T-helper 1 cell treated with Interleukin-12 subunit alpha and Interleukin-12 subunit beta and Interleukin-4 antibody, amounts not matched to agents 30 μg/mL and 1 μg/mL, for 36 hours (primary cell): ENCODE results near the gene SCML1.

Experiments
- H3K27ac Mint-ChIP-seq: one replicate; pipeline ENCODE4 v1.8.0; 2021; ENCODE audit warnings: mild to moderate bottlenecking, mixed read lengths
- H3K27me3 Mint-ChIP-seq: one replicate; pipeline ENCODE4 v1.8.0; 2021; ENCODE audit warnings: low read depth, mixed read lengths
- H3K36me3 Mint-ChIP-seq: one replicate; pipeline ENCODE4 v1.8.0; 2021; ENCODE audit warnings: low read depth, mixed read lengths
- H3K4me1 Mint-ChIP-seq: one replicate; pipeline ENCODE4 v1.8.0; 2021; ENCODE audit warnings: low read depth, mixed read lengths
- H3K4me3 Mint-ChIP-seq: one replicate; pipeline ENCODE4 v1.8.0; 2021; ENCODE audit warnings: mild to moderate bottlenecking, moderate library complexity, mixed read lengths
- H3K9me3 Mint-ChIP-seq: one replicate; pipeline ENCODE4 v1.8.0; 2021; ENCODE audit warnings: mixed read lengths

The SCML1 gene

DNA sequence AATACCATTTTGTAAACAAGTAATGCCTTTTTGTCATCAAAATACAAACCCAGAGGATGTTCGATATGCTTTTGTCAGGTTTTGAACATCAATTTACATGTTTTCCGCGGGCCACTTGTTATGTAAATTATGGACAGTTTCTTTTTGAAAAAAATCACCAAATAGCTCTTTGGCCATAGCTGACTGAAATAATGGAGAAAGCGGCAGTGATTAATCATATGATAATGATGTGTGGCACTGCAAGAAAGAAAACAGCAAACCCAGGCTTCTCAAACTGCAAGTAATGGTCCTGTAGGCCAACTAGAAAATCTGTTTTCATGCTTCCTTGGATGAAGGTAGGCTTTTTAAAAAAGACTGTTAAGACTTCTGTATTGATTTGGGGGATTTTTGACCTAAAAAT, 15.6 kb upstream of the SCML1 start:
- H3K4me1 Mint-ChIP-seq, result no peaks in the 10 kb centered on the region
- H3K27ac Mint-ChIP-seq, result no peak overlapping the region
- no peaks in the 10 kb centered on the region for H3K36me3 Mint-ChIP-seq
- H3K9me3 Mint-ChIP-seq, result no peaks in the 10 kb centered on the region
- peaks cover 4% of the 10 kb centered on the region for H3K27me3 Mint-ChIP-seq
- no peak overlapping the region for H3K4me3 Mint-ChIP-seq

DNA sequence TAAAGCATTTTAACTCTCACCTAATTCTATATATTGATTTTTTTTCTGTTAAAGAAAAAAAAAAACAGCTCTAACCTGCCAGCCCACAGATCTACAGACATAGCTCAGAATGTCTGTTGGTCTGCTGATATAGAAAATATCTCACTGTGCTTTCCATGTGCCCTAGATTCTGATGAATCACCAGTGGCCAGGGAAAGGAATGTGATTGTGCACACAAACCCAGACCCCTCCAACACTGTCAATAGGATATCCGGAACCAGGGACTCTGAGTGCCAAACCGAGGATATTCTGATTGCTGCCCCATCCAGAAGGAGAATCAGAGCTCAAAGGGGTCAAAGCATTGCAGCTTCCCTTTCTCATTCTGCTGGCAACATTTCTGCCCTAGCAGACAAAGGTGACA, 12.1 kb upstream of the SCML1 start:
- Mint-ChIP-seq H3K4me3 (no peak overlapping the region), H3K36me3 (no peaks in the 10 kb centered on the region), H3K27me3 (peaks cover 4% of the 10 kb centered on the region), H3K9me3 (no peaks in the 10 kb centered on the region), H3K27ac (no peak overlapping the region), H3K4me1 (no peaks in the 10 kb centered on the region)

DNA sequence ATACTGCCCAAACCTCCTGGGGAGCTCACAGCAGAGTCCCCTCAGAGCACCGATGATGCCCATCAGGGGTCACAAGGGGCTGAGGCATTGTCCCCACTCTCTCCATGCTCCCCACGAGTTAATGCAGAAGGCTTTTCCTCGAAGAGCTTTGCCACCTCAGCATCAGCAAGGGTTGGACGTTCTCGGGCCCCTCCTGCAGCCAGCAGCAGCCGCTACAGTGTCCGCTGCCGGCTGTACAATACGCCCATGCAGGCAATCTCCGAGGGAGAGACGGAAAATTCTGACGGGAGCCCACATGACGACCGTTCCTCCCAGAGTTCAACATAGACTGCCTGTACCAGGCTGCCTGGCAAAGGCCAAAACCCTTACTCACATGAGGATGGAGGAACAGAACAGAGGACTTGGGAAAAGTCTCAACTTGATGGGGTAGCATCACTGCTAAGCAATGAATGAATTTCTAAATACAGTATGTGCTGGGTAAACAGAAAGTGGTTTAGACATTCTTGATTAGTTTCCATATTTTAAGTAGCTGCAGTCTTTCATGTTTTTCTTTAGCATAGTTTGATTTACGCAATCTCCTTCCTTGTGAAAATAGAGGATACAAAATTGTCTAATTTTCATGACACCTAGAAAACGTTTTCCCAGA, 5.0 kb upstream of the SCML1 start:
- Mint-ChIP-seq H3K27ac (no peak overlapping the region), H3K9me3 (no peaks in the 10 kb centered on the region), H3K4me1 (peaks cover 2% of the 10 kb centered on the region)

GRCh38 chrX:17735406-17735805, 1.9 kb upstream of the SCML1 start:
- Mint-ChIP-seq H3K27ac (no peak overlapping the region), H3K4me1 (peaks cover 13% of the 10 kb centered on the region), H3K9me3 (no peaks in the 10 kb centered on the region), H3K4me3 (no peak overlapping the region), H3K36me3 (no peaks in the 10 kb centered on the region), H3K27me3 (peaks cover 29% of the 10 kb centered on the region)

More for the DNA sequence above, 5.0 kb upstream of the SCML1 start:
- H3K4me3 Mint-ChIP-seq, result no peak overlapping the region
- peaks cover 8% of the 10 kb centered on the region for H3K27me3 Mint-ChIP-seq
- H3K36me3 Mint-ChIP-seq, result no peaks in the 10 kb centered on the region

DNA sequence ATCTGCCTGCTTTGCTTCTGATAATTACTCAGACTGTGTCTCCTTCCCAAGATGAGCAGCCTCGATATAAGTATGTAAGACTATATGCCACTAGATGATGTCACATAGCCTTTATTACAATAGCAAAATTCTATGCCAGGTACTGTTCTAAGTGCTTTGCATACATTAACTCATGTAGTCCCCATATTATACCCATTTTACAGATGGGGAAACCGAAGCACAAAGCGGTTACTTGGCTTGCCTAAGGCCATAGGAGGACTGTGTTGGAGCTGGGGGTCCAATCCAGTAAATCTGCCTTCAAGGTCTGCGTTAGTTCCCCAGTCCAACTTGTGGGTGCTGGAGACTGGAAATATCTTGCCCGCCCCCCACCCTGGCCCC, 826 bp upstream of the SCML1 start:
- Mint-ChIP-seq H3K36me3 (no peaks in the 10 kb centered on the region), H3K4me1 (peaks cover 13% of the 10 kb centered on the region), H3K27me3 (peaks cover 37% of the 10 kb centered on the region), H3K9me3 (no peaks in the 10 kb centered on the region), H3K4me3 (peak overlapping the region; percentile 83), H3K27ac (no peak overlapping the region)

GRCh38 chrX:17737710-17737985, 355 bp downstream of the SCML1 start:
- Mint-ChIP-seq H3K36me3 (no peaks in the 10 kb centered on the region), H3K27ac (peak overlapping the region; percentile 28), H3K4me1 (peaks cover 13% of the 10 kb centered on the region), H3K27me3 (peaks cover 46% of the 10 kb centered on the region), H3K4me3 (peak overlapping the region; percentile 83), H3K9me3 (no peaks in the 10 kb centered on the region)

DNA sequence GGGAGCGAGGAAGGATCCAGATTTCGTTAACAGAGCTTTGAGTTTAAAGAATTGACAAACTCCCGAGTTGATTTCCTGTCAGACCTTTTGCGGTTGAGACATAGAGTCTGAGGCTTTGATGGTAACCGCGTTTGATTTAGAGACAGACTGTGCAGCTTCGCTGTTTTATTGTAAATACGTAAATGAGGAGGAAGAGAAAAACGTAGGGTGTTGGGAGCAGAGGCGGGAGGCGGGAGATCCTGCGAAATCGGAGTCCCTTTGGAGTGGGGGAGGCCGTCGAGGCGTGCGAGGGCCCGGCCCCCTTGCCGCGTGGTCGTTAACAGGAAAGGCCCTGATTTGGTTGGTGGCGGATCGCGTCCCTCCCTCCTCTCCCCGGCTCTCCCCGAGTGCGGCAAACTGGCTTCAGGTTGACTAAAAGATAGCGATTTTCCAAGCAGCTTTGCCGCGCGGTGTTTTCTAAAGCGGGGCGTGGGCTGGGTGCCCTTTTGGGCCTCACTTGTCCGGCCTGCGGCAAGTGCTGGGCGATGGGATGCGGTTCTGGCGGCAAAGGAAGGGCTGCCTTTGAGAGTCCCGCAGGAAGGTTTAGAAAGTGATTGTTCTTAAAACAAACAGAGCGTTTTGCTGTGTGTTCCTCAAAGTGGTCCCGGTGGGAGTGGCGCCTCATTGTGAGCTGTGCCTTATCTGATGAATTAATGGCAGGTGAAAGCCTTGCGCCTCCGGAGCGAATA, 857 bp downstream of the SCML1 start:
- no peaks in the 10 kb centered on the region for H3K36me3 Mint-ChIP-seq
- peaks cover 13% of the 10 kb centered on the region for H3K4me1 Mint-ChIP-seq
- H3K9me3 Mint-ChIP-seq, result no peaks in the 10 kb centered on the region
- H3K27me3 Mint-ChIP-seq, result peaks cover 46% of the 10 kb centered on the region
- peak overlapping the region; percentile 28 for H3K27ac Mint-ChIP-seq
- peak overlapping the region; percentile 83 for H3K4me3 Mint-ChIP-seq

- no peak overlapping the region for H3K27ac Mint-ChIP-seq
- H3K27me3 Mint-ChIP-seq, result peaks cover 47% of the 10 kb centered on the region
- no peaks in the 10 kb centered on the region for H3K36me3 Mint-ChIP-seq
- H3K4me3 Mint-ChIP-seq, result peak overlapping the region; percentile 83
- peaks cover 13% of the 10 kb centered on the region for H3K4me1 Mint-ChIP-seq
- no peaks in the 10 kb centered on the region for H3K9me3 Mint-ChIP-seq
These were observed 1.6 kb downstream of the SCML1 start for GRCh38 chrX:17738737-17739535.

GRCh38 chrX:17740137-17741122, 3.1 kb downstream of the SCML1 start:
- H3K36me3 Mint-ChIP-seq, result no peaks in the 10 kb centered on the region
- H3K27ac Mint-ChIP-seq, result no peak overlapping the region
- peaks cover 13% of the 10 kb centered on the region for H3K4me1 Mint-ChIP-seq
- H3K27me3 Mint-ChIP-seq, result peaks cover 41% of the 10 kb centered on the region
- H3K4me3 Mint-ChIP-seq, result no peak overlapping the region
- H3K9me3 Mint-ChIP-seq, result no peaks in the 10 kb centered on the region

- peaks cover 44% of the 10 kb centered on the region for H3K27me3 Mint-ChIP-seq
- H3K9me3 Mint-ChIP-seq, result no peaks in the 10 kb centered on the region
- peaks cover 13% of the 10 kb centered on the region for H3K4me1 Mint-ChIP-seq
- no peak overlapping the region for H3K27ac Mint-ChIP-seq
- H3K4me3 Mint-ChIP-seq, result no peak overlapping the region
- H3K36me3 Mint-ChIP-seq, result no peaks in the 10 kb centered on the region
These were observed 3.8 kb downstream of the SCML1 start for GRCh38 chrX:17741123-17741511.

DNA sequence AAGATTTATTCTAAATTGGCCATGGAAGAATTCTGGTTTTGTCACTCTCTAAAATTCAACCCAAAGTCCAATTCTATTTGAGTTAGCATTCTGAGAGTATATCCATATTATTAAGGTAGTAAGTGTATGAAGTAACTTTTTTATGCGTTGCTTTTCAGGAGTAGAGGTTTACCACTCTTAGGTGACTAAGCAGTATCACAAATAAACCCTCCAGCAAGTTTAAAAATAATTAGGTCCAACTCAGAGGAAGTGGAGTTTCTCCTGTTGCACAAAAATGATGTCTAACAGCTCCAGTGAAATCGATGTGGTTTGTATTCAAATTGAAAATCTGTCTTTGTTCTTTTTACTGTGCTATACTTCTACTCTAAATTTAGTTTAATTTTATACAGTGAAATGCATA, 6.6 kb downstream of the SCML1 start:
- no peak overlapping the region for H3K27ac Mint-ChIP-seq
- no peak overlapping the region for H3K4me3 Mint-ChIP-seq
- no peaks in the 10 kb centered on the region for H3K9me3 Mint-ChIP-seq
- peaks cover 39% of the 10 kb centered on the region for H3K27me3 Mint-ChIP-seq
- H3K36me3 Mint-ChIP-seq, result no peaks in the 10 kb centered on the region
- peaks cover 4% of the 10 kb centered on the region for H3K4me1 Mint-ChIP-seq

DNA sequence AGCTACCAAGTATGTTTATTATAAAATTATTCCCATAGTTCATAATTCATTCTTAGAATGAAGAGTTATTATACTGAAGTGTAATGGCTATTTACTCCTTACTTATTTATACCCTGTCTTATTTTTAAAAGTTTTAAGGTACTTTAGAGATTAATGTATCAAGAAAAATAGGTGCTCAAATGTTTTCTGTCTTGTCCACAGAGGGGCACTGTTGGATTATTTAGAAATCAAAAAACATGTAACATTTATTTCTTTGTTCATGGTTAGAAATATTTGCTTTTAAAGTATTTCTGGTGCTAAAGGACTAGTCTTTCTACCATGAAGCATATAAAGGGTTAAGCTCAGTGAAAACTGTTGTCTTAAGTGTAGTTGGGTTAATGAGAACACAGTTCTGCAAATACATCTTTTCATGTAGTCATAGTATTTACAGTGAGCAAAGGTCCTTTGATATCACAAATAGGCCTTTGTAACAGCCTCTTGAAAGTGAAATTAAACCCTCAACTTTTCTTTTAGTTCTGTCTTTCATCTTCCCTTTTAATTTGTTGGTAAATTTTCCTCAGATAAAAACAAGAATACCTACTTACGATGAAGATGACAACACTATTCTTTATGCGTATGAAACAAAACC, 7.7 kb downstream of the SCML1 start:
- H3K27ac Mint-ChIP-seq, result no peak overlapping the region
- H3K36me3 Mint-ChIP-seq, result no peaks in the 10 kb centered on the region
- H3K4me1 Mint-ChIP-seq, result no peaks in the 10 kb centered on the region
- peaks cover 32% of the 10 kb centered on the region for H3K27me3 Mint-ChIP-seq
- H3K9me3 Mint-ChIP-seq, result no peaks in the 10 kb centered on the region
- H3K4me3 Mint-ChIP-seq, result no peak overlapping the region

- H3K9me3 Mint-ChIP-seq, result no peaks in the 10 kb centered on the region
- no peaks in the 10 kb centered on the region for H3K4me1 Mint-ChIP-seq
- H3K27ac Mint-ChIP-seq, result no peak overlapping the region
- no peaks in the 10 kb centered on the region for H3K36me3 Mint-ChIP-seq
- H3K27me3 Mint-ChIP-seq, result peaks cover 12% of the 10 kb centered on the region
- H3K4me3 Mint-ChIP-seq, result no peak overlapping the region
These were observed 10.4 kb downstream of the SCML1 start for GRCh38 chrX:17747692-17748091.

DNA sequence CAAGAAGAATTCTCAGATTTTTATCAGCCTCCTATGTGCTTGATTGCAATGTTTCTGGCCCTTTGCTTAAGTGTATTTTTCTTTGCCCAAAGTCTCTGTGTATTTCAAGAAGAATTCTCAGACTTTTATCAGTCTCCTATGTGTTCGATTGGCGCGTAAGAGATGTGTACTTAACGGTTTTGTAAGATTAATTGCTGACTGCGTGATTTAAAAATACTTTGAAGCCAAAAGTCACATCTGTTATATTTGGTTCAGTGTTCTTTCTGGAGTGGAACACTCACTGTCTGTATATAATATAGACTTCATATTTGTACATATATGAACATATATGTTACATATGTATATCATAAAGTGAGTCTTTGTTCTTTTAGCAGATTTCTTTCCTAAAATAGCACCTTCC, 11.4 kb downstream of the SCML1 start:
- Mint-ChIP-seq H3K27me3 (peaks cover 11% of the 10 kb centered on the region), H3K4me3 (no peak overlapping the region), H3K9me3 (no peaks in the 10 kb centered on the region), H3K27ac (no peak overlapping the region), H3K36me3 (no peaks in the 10 kb centered on the region), H3K4me1 (no peaks in the 10 kb centered on the region)
